HG02623 (cell line): ENCODE data around the gene OPALIN.

ENCODE experiments used
- ATAC-seq: cut with Tn5 transposase; IDR thresholded peaks from one replicate; pipeline ENCODE4 v1.9.1; 2021; ENCODE audit warnings: moderate library complexity; ENCODE audit not compliant: unreplicated experiment

Gene OPALIN

DNA sequence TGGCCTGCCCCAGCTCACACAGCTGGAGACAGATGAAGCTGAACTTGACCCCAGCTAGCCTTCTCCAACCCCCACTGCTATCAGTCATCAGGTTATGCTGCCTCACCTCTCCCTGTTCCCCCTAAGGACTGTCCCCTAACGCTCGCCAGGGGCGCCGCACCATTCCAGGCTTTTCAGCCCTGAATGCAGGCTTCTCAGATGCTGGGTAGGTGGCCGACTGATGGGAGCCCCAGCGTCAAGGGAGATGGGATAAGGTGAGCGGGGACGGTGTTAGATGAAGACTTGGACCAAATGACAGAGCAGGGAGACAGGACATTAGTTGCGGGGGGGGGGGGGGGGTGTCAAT, 15.8 kb upstream of the OPALIN start:
- ATAC-seq = no peak

DNA sequence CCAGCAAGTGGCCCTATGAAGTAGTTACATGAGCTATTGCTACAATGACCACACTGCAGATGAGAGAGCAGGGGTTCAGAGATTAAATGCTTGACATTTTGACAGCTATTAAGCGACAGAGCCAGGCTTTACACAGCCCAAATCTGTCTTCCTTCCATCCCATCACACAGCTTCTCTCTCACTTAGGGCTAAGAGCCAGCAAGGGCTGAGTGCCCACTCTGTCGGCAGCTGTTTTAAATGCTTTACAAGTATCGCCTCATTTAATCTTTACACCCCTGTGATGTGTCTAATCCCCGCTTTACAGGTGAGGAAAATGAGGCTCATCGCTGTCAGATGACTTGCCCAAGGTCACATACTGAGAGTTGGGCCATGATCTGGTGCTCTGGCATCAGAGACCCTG, 15.2 kb upstream of the OPALIN start:
- ATAC-seq = no peak

DNA sequence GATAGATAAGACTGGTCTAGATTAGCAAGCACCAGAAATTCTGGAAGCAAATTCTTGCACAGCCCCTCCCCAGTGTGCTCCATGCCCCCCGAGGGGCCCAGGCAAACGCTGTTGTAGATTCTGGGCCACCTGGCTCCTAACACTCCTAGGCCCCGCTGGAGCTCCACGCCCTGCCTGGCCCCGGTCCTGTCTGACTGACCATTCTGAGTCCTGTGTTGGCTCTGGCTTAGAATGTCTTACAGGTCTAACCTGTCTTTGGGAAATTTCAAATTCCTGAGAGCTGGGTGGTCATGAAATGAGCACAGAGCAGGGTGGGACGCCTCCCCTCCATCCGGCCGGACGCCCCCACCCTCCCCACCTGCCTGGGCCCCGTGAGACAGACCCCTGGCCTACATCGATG, 12.6 kb upstream of the OPALIN start:
- ATAC-seq = no peak

DNA sequence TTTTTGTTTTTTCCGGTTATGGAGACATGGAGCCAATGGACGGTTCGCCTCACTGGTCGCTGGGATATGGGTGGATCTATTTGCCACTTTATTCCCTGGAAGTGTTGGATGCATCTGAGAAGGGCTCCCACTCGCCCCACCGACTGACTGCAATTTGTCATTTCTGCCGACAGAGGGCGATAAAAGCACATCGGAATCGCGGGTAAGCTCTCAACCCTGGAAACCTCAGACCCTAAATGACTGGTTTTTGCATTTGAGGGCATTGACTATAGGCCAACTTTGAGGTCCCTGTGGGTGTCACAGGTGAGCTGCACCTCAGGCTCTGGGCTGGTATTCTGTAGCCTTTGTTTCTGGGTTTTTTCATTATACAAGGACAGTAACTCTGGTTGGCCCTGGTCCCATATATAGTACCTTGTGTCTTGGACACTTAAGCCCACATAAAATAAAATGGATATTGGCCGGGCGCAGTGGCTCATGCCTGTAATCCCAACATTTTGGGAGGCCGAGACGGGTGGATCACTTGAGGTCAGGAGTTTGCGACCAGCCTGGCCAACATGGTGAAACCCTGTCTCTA, 11.9 kb upstream of the OPALIN start:
- ATAC-seq = no peak

DNA sequence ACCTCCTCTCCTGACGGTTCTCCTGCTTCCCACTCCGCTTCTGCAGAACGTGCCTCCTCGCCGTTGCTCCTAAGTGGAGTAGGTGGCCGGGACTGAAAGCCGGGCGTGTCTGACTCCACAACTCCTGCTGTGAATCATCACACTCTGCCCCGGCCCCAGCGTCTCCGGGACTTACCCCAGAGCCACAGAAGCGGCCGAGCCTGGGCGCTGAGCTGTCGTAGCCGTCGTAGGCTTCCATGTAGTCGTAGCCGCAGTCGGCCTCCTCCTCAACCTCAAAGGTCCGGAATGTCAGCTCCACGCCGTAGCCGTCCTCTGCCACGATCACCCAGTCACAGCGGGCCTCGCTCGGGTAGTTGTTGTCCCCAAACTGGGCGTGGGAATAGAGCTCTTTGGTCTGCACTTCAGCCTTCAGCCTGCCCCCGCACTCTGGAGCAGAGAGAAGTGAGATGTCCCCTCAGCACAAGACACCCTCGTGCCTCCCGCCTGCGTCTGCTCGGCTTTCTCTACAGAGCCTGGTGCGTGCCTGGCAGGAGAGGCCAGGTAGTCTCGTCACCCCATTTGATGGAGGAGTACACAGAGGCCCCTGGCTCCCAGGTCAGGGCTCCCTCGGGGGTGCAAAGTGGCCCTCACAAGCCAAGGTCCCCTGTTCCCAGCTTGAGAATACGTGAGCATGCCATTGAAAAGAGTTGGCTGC, 11.2 kb upstream of the OPALIN start:
- no peak for ATAC-seq

DNA sequence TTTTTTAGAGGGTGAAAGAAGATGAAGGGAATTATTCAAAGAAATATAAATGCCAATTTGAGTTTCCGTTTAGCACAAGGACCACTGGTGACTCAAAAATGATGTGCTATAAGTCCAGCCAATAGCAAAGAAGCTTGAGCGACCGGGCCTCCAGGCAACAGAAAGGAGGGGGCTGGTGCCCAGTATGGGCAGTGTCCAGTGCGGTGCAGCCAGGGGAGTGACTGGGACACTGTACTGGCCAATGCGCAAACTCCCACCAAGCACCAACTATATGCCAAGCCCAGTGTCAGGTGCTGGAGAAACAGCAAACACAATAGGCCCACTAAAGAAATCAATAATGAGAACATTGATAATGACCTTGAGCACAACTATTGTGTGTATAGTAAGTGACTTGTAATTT, 10.2 kb upstream of the OPALIN start:
- no peak for ATAC-seq

DNA sequence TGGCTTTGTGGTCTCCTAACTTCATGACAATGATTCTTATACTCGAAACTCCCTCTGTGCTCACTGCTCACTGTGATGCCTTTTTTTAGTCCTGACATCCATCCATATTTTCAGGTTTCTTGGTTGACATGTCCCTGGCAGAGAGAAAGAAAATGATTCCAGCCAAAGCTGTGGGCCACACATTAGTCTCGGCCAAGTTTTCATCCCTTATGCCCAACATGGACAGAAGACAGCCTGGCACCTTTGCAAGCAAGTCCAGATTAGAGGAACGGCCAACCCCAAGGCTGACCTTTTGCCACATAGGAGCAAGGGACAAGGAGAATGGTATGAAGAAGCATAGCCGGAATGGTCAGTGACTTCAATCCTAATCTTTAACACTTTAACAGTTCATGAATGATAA, 8.7 kb upstream of the OPALIN start:
- no peak for ATAC-seq

DNA sequence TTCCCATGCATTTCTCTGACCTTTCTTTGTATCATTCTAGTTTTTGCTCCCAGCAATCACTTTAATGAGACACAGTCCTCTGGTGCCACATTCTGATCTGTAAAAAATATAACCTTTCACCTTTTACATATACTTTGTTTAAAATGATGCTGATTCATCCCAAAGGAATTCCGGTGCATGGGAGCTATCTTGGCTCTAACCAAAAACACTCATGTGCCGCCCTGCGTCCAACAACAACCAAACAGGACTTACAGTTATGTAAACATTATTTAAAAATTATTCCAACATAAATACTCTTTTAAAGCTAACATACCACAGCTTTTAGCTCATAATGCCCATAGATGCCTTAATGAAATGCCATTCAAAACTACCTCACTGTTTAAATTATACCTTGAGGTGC, 7.7 kb upstream of the OPALIN start:
- ATAC-seq = no peak

DNA sequence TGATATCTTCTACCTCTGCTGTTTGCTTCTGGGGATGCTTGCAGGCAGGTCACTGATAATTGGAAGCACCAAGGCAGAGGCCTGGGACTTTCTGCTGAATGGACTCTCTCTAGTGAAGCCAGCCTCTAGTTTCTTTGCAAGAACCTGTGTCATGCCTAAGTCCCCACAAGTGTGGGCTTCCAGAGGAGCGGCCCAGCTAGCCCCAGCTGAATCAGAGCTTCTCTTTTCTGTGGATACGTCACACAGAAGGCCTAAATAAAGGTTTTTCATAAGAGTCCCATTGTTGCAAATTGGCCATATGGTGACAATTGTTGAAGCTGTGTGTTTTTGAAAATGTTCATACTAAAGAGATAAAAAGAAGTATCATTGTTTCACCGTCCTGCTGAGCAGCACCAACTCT, 6.8 kb upstream of the OPALIN start:
- ATAC-seq = no peak

DNA sequence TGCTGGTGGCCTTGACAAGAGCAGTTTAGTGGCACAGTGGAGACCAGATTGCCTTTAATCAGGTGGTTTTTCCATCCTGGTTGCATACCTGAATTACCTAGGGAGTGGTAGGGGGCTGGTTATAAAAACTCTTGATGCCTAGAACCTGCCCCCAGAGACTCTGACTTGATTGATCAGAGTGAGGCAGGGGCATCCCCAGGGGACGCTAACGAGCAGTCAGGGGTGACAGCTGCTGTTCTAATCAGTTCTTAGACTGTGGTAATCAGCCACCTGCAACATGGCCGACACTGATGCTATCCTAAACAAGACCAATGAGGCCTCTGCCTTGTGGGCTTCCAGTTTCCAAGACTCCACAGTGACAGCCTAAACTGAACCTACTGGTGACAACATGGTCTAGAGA, 2.0 kb upstream of the OPALIN start:
- no peak for ATAC-seq

DNA sequence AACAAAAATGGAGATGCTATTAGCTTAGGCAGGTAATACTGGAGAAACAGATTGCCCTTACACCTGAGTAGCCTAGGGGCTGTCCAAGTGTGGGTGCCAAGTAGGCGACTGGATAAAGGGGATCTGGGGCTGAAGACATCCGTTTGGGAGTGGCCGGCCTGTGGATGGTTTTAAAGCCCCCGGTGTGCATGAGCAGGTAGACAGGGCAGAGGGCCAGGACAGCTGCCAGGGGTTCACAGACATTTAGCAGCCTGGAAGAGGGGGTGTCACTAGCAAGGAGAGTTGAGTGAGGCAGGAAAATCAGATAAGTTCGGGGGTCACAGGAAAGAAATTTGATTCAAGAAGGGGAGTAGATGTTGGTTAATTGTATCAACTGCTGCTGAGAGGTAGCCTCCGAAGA, 1.5 kb upstream of the OPALIN start:
- no peak for ATAC-seq

DNA sequence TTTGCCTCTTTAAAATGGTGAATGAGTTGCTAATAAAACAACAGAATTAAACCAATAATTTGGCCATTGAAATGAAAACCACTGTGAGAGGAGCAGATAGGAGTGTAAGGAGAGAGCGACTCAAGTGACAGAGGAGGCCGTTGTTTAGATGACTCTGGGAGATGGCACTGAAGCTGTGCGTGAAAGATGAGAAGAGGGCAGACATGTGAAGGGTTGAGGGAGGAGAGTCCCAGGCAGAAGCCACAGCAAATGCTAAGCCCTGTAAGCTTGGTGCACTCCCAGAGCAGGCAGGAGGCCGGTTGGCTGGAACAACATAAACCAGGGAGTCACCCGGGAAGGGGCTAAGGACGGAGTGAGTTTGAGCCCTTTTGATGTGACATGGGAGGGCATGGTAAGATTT, 814 bp upstream of the OPALIN start:
- ATAC-seq = no peak

DNA sequence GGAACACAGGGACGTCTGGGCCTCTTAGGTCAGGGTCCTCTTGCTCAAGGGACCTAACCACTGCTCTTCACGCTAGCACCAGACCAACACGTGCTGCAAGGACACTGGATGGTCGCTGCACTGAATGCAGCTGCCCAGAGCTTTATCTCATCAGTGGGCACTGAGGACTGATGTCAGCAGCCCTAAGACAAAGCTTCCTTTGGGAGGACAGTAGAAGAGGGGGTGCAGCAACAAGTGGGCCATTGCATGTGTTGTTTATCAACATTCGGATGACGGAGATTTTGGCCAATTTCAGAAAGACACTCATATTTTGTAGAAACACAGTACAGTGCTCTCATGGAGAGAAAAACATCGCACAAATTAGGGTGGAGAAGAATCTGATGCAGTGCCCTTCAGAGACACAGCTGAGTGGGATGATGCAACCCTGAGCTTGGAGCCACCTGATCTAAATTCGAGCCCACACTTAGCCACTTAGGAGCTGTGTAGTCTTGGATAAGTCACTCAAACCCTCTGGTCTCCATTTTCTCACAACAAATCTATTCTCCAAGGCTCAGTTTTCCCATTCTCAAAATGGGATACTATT, 1.7 kb downstream of the OPALIN start:
- no peak for ATAC-seq

DNA sequence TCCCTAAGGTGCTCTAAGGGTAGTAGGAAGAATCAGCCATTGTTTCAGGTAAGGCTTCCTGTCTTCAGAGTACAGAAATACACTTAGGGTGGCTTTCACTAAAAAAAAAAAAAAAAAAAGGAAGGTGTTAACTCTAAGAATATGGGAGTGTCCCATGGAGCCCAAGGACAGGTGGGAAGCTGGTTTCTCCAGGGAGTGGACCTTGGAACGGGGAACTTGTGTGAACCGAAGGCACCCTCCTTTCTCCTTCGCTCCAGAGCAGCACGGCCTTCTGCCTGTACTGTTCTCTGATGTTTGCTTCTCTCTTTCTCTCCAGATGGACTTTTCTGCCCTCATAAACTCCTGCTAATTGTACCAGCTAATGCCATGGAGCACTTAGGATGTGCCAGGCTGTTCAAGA, 6.2 kb downstream of the OPALIN start:
- ATAC-seq = no peak

DNA sequence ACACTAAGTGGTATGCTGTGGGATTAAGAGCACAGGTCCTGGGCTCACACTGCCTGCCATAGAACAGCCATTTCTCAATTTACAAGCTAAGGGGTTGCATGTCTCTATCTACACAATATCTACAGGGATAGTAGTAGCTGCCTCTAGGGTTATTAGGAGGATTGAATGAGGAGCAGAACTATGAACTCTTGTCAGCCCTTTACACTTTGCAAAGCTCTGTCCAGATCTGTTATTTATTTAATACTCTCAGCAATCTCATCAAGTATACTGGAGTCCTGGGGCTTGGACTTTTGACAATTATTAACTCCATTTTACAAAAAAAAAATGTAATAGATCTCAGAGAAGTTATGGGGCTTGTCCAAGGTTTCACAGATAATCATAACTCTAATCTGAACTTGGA, 6.8 kb downstream of the OPALIN start:
- ATAC-seq = no peak

DNA sequence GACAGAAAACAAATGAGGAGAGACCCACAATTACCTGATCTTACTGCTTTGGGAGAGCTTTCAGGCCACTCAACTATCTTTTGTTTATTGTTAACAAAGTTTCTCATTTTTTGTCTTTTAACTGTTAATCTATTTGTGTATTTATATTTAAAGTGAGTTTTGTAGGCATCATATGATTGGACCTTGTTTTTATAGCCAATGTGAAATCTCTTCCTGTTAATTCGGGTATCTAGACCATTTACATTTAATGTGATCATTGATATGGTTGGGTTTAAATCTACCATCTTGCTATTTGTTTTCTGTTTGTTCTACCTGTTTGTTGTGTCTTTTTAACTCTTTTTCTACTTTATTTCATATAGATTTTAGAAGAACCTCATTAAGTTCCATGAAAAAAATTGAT, 12.5 kb downstream of the OPALIN start:
- ATAC-seq = no peak

DNA sequence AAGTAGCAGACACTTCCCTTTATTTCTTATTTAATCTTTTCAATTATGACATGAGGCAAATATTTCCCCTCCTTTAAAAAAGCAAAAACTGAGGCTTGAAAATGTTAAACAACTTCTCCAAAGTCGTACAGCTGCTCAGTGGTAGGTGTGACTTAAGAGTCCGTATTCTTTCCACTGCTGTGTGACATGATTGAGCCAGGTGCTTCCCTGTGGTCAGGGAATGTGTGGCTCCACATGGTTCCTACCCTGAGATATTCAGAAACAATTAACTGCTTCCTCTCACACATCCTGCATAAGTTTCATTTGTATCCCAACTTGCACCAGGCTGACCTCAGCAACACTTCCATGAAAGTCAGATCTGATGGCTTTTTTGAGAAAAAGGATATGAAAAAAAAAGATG, 13.6 kb downstream of the OPALIN start:
- ATAC-seq = no peak

DNA sequence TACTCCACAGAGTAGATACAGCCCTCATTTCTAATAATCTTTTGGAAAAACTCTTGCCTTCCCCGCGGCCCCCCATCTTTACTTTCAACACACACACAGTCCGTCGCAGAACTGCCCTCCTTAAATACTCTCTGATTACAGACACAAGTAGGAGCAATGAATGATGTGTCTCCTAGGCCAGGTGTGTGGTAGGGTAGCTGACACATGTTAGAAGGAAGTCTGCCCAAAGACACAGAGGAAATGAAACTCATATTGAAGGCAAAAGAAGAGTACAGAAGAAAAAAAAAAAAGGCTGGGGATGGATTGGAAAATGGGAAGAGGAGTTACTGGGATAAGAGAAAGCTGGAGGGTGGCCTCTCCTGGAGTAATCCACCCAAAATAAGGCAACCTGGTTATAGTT, 14.6 kb downstream of the OPALIN start:
- ATAC-seq = no peak

DNA sequence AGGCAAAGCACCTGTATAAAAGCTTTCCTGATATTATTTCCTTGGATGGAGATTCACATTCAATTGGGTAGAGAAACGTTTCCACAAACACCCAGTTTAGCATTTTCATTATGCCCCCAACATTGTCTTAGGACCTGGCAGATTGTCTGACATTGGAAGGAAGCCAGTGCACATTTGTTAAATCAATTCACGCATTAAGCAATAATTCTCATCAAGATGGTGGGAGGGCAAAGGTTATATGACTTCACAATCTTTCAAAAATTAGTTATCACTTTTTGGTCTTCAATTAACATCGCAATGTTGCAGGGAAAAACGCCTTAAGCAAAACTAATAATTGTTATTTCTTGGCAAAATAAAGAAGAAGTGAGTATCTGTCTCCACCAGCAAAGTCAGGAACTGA, 16.4 kb downstream of the OPALIN start:
- no peak for ATAC-seq

DNA sequence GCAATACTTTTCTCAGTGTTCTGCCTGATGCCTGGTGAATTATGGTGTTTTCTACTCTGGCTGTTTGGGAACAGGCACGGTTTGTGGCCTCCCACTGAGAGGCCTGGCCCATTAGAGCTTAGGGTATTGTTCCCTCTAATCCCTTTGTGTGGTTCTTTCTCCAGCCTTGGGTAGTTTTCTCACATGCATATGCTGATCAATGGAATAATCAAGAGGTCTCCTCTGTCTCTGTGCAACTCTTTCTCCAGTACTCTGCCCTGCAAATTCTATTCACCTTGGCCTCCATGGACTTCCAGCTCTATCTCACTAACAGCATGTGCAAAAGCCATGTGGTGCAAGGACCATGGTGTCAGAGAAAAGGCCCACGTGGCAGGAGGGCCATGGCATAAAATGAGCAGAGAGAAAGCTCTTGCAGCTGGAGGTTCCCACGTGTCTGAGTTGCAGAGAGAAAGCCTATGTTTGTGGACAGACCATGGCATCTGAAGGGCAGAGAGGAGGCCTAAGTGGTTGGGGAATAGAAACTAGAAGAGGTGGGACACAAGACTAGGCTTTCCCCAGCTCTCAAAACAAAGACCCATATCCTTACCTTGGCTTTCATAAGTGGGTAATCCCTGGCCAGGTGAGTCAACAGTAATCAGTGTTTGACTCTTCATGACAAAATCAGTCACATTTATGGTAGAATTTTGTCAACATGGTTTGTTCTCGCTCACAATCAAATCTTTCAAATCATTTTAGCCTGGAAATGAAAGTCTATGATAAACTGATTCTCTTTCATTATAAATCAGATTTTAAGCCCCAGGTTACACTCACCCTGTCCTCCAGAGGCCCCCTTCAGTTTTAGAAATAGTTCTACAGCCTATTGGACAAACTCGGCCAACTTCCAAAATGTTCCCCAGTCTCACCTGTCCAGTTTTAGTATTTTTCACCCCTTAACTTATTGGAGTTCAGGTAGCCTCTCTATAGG, 17.3 kb downstream of the OPALIN start:
- ATAC-seq = no peak

DNA sequence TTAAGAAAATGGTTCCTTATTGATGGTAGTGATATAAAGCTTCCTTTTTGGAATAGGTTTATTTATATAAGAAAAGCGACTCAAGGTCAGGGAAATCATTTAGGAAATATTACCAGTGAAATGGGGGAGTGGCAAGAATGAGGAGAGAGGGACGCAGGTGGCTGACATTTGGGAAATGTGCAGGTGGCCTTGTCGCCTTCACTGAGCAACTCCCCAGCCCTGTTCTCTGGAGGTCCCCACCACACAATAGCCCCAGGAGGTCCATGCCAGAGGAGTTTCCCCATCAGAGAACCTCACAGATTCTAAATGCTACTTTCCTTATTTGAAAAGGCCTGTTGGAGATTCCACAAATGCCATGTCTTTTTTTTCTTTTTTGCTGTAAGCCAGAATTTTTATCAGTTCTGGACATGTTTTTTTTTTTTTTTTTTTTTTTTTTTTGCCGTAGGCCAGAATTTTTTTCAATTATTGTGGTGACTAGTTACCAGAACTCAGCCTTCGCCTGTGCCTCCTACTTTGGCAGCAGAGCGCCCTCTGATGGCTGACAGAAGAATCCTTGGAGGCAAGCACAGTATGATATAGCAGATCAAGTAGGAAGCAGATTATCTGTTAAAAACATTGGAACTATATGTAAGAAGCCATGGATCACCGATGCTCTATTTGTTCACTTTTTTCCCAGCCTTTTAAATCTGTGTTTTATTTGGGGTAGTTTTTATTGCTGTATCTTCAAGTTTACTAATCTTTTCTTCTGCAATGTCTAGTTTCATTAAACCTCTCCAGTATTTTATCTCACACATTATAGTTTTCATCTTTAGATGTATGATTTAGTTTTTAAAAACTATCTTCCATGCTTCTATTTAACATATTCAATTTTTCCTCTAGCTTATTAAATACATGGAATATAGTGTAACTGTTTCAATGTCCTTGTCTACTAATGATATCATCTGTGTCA, 18.6 kb downstream of the OPALIN start:
- ATAC-seq = peak; percentile 48
